T follicular helper cell (primary cell): ENCODE results near the gene KCNJ2.

ENCODE experiments used
- DNase-seq: peaks from one replicate; pipeline ENCODE4 v3.0.0-alpha.2; 2020; ENCODE audit warnings: low read depth

KCNJ2 gene

GRCh38 chr17:70204431-70204830 is 35.1 kb downstream of the KCNJ2 start:
- no peak for DNase-seq

- DNase-seq, result no peak
Observed at GRCh38 chr17:70205401-70205800, 36.1 kb downstream of the KCNJ2 start.

GRCh38 chr17:70206361-70207010 is 37.2 kb downstream of the KCNJ2 start:
- DNase-seq, result no peak

- DNase-seq, result no peak
Observed at GRCh38 chr17:70207184-70207583, 37.9 kb downstream of the KCNJ2 start.

GRCh38 chr17:70208080-70208794 is 38.9 kb downstream of the KCNJ2 start:
- DNase-seq, result no peak

GRCh38 chr17:70208825-70209555 is 39.7 kb downstream of the KCNJ2 start:
- no peak for DNase-seq

- DNase-seq, result no peak
Observed at GRCh38 chr17:70215656-70216055, 46.3 kb downstream of the KCNJ2 start.

- no peak for DNase-seq
Observed at GRCh38 chr17:70217571-70217970, 48.2 kb downstream of the KCNJ2 start.

GRCh38 chr17:70225276-70225675 is 55.9 kb downstream of the KCNJ2 start:
- DNase-seq, result no peak
